Islet precursor cell (in vitro differentiated cells): ENCODE data around the gene XIST.

Experiments used
- DNase-seq: peaks from one replicate; pipeline ENCODE4 v3.0.0-alpha.2; 2018

The XIST gene

DNA sequence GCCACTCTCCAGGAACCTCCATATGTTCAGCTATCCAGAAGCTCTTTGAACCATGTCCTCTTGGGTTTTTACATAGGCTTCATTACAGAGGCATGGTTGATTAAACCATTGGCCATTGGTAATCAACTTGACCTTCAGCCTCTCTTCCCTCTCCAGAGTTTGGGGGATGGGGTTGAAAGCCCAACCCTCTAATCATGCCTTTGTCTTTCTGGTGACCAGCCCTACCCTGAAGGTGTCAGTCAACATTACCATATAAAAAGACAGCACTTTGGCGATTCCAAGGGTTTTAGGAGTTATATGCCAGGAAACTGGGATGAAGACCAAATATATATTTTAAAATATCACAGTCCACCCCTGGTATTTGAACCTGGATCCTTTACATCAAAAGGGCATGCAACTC lies 67.0 kb downstream of the XIST start:
- DNase-seq: no peak
